ENCODE results near the gene SGO2. TPM values are rescaled to one million over a fixed set of nuclear protein-coding genes. Genes with fewer than 3 reads are reported as not detected.
"Not testable (repeated sequence)": the region's sequence is repeated elsewhere in the genome, so short reads cannot be mapped to it uniquely, and the experiment has no call there.

The SGO2 gene
- total RNA-seq, 1 donor from 2014 or later: 7.7 TPM

DNA sequence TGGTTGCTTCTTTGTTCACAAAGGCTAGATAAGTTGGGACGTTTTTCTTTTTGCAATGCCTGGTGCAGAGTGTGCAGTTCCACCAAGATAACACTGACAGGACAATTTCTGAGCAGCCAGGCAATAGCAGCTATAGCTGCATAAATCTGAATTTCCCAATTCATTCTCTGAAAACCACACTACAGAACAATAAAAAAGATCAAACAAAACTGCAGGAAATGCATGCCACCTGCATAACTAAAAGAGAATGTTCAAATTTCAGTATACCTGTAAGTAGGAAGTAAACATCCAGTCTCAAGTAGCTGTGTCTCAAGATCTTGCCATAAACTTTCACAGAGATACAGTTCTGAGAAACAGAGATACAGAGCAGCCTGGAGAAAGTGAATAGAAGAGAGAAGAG is 10.9 kb upstream of the SGO2 start:
- no peak for DNase-seq

GRCh38 chr2:200523158-200523557 is 2.8 kb upstream of the SGO2 start:
- DNase-seq: no peak

DNA sequence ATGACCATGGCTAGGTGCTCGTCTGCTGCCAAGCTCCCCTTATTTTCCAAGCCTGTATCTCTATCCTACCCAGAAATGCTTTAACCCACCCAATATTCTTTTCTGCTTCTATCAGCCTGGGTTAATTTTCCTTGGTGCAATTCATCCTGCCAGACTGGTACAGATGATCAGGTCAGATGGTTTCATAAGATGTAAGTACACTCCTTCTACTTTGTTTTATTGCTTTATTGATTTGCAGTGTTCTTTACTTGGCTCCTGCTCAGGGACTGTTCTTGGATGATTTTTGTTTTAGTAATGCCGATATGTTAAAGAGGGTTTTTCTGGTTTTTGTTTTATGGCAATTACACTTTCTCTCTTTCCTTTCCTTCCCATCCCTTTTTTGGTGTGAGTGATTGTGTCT is 2.4 kb upstream of the SGO2 start:
- DNase-seq: no peak

GRCh38 chr2:200525066-200525465 is 941 bp upstream of the SGO2 start:
- DNase-seq: no peak

GRCh38 chr2:200525551-200525881 is 491 bp upstream of the SGO2 start:
- no peak for DNase-seq

GRCh38 chr2:200528228-200528627 is 2.2 kb downstream of the SGO2 start:
- DNase-seq: no peak

DNA sequence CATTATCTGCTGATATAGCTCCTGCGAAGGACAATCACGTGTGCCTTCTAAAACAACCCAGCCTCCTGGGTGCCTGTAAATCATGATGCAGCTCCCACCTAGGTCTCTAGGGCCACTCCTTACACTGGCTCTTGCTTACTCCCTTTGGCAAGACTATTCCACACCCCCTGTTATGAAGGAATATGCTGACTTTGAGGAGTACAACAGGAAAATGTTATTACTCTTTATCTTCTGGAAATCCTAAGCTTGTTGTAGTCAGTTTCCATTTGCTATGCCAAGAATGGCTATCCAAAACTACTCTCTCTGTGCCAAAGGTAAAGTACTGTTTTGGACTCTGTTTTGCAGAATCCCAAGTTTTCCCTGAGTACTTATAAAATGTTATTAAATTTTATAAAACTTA is 7.7 kb downstream of the SGO2 start:
- DNase-seq: no peak

GRCh38 chr2:200534572-200534971 is 8.6 kb downstream of the SGO2 start:
- no peak for DNase-seq

DNA sequence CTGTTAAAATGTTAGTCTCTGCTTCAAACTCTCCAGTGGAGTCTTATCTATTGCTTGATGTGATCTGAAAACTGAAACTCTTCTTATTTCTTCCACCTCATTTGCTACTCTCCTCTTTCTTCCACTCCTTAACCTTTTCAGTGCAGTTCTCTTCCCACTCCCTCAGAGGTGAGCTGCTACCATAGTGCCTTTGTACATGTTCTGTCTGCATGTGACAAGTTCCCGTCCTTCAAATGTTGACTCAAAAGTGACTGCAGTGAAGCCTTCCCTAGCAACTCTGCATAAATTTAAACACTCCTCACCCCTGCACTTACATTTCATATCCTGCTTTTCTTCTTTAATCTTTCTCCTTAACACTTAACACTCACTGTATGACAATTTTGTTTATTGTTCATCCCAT is 12.1 kb downstream of the SGO2 start:
- DNase-seq: no peak

DNA sequence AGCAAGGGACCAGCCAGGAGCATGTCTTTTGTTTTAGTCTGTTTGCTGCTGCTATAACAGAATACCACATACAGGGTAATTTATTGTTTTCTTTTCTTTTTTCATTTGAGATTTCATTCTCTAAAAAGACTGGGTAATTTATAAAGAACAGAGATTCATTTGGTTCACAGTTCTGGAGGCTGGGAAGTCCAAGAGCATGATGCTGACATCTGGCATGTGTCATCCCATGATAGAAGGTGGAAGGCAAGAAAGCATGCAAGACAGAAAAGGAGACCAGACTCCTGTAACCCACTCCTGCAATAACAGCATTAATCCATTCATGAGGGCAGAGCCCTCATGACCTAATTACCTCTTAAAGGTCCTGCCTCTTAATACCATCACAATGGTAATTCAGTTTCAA is 14.8 kb downstream of the SGO2 start:
- no peak for DNase-seq

GRCh38 chr2:200566596-200566995 is 40.6 kb downstream of the SGO2 start:
- not testable (repeated sequence) for DNase-seq

- DNase-seq: no peak
Measured at GRCh38 chr2:200567932-200568331, 41.9 kb downstream of the SGO2 start.

DNA sequence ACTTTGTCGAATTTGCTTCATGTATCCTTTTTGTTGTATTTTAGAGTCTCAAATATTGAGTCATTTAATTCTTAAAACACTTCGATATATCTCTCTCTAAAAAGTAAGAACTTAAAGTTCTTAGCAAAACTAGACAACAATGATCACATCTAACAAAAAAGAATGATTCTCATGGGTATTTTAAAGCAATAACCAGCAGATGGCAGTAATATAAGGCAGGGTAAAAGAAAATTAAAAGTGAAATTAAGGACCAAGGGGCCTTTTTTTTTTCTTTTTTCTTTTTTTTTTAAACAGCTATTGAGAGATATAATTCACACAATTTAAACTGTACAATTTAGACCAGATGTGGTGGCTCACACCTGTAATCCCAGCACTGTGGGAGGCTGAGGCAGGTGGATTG is 50.0 kb downstream of the SGO2 start:
- no peak for DNase-seq

DNA sequence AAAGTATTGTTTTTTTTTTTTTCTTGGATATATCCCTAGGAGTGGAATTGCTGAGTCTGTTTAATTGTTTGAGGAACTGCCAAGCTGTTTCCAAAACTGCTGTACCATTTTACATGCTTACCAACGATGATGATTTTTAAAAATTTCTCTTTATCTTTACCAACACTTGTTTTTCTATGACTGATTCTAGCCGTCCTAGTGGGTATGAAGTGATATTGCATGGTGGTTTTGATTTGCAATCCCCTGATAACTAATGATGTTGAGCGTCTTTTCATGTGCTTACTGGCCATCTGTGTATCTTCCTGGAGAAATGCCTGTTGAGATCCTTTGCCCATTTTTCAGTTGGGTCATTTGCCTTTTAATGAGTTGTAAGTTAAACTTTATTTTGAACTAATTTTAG is 51.0 kb downstream of the SGO2 start:
- no peak for DNase-seq

GRCh38 chr2:200578778-200579177 is 52.8 kb downstream of the SGO2 start:
- DNase-seq: no peak

DNA sequence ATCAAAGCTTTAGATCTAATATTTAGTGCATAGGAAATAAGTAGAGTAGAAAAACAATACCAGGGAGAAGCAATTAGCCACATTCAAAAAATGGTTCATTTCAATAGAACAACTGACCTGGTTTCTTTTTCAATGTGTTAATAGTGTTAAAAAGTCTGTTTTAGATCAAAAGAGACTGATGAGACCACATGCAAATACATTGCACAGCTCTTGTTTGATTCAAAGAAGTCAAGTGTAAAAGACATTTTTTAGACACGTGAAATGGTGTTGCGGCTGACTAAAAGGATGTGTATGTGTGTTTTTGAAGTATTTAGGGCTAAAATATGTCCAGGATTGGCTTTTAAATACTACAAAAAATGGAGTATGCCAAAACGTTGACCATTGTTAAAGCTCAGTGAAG is 58.6 kb downstream of the SGO2 start:
- DNase-seq: no peak

DNA sequence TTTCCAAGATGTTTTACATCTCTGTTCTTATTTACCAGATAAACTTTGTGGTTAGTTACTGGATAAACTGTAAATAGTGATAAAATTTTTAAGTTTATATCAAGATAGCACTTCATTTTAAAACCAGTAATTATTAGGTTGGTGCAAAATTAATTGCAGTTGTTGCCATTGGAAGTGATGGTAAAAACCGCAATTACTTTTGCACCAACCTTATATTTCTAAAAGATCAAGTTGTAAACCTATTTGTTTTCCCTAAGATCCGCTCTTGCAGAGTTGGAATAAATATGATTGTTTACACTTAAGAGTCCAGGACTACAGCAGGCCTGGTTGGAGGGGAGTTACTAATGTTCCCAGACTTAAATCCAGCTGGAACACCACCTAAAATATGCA is 59.3 kb downstream of the SGO2 start:
- DNase-seq: no peak

DNA sequence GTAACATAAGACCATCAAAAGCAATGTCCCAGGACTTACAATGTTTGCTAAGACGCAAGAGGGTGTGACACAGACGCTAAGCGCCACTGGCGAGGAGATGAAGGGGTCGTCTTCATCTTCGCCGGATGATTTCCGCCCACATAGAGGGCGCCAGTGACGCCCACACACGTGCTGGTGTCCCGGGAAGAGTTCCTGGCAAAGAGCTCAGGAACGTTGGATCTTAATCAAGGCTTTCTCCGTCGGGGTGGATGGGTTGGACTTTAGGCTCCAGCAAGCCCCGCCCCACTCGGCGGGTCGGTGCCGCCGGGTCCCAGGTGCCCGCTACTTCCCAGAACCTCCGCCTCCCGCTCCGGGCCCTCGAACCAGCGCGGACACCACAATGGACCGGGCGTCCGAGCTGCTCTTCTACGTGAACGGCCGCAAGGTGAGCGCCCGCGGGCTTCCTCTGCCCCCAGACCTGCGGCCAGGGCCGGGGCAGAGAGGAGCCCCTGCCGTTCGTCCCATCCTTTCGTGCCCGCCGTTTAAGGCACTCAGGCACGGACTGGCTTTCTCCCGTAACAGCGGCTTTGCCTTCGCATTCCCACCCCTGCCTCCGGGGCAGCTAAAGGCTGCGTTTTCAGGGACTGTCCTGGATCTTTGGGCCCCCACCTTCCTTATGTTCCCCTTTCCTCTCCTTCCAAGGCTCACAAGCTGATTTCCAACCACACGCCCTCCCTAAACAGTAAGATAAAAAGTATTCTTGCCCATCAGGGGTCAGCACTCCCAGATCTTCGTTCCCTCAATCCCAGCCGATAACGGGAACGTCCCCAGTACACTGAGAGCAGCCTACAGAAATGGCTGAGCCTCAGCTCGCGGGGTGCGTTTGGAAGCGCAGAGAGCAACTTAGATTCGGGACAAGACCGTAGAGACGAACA is 60.0 kb downstream of the SGO2 start, which contains the start of gene AOX1:
Gene AOX1, plus strand, starts transcription at position 285 of the 914 bp plus-strand sequence. Its CDS starts 95 bp downstream, at position 380.
- DNase-seq: peak; percentile 40

- no peak for DNase-seq
Measured at GRCh38 chr2:200586644-200586975, 60.6 kb downstream of the SGO2 start.

DNA sequence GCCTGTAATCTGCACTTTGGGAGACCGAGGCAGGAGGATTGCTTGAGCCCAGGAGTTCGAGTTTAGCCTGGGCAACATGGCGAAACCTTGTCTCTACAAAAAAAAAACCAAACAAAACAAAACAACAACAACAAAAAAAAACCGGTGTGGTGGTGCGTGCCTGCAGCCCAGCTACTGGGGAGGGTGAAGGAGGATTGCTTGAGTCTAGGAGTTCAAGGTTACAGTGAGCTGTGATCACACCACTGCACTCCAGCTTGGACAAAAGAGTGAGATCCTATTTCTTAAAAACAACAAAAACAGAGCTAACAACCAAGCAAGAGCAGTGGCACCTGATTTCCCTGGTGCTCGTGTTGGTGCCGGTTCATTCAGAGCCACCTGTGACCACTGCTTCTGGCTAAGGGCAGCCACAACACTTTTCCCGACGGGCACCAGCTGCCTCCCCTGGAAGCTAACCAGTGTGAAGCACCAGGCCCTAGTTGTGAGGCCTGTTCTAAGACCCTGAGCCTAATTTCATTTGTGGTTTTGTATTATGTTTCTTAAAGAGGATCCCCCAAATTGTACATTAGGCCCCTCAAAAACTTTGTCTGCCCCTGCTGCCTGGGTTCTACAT is 61.1 kb downstream of the SGO2 start:
- no peak for DNase-seq

GRCh38 chr2:200588076-200588678 is 62.2 kb downstream of the SGO2 start:
- DNase-seq: no peak

DNA sequence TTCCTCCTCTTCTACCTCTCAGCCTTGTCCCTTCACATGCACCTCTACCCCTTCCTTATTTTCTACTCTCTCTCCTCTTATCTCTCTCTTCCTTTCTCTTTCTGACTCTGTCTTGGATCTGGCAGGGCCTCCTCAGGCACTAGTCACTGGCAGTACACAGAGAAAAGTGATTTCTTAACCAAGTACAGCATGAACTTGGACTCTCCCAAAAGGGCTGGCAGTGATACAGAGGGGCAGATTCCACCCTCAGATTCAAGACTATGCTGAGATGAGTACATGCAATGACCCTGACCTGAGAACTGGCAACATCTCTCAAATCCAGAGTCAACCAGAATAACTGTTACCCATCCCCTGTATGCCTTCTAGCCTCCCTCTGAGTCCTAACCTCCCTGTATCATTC is 64.1 kb downstream of the SGO2 start:
- DNase-seq: no peak

- no peak for DNase-seq
Measured at GRCh38 chr2:200591308-200591707, 65.3 kb downstream of the SGO2 start.

All from skin of body (tissue), 2 donors.